Hepatocyte (in vitro differentiated cells): ENCODE measurements around the gene MZT2B. TPM values are rescaled to one million over a fixed set of nuclear protein-coding genes. Genes with fewer than 3 reads are reported as not detected.

Experiments used
- DNase-seq: peaks from one replicate; pipeline ENCODE4 v3.0.0-alpha.2; 2016; ENCODE audit warnings: low spot score
- H2AFZ ChIP-seq: fragments of 200-600 bp; sonication (generic); 2 replicates; pipeline ENCODE4 v1.6.0; 2016; ENCODE audit warnings: antibody characterized with exemption, mild to moderate bottlenecking
- H3K27ac ChIP-seq: fragments of 200-600 bp; sonication (generic); 2 replicates; pipeline ENCODE4 v1.5.1; 2016; ENCODE audit warnings: mild to moderate bottlenecking
- H3K27me3 ChIP-seq: fragments of 200-600 bp; sonication (generic); 2 replicates; pipeline ENCODE4 v1.6.1; 2016
- H3K36me3 ChIP-seq: fragments of 200-600 bp; sonication (generic); replicated peaks from 2 replicates; pipeline ENCODE4 v1.5.1; 2016; ENCODE audit warnings: low read depth; ENCODE audit not compliant: insufficient read depth
- H3K4me1 ChIP-seq: fragments of 200-600 bp; sonication (generic); 2 replicates; pipeline ENCODE4 v1.5.1; 2016; ENCODE audit warnings: mild to moderate bottlenecking, moderate library complexity; ENCODE audit not compliant: insufficient read depth
- H3K4me2 ChIP-seq: fragments of 200-600 bp; sonication (generic); 2 replicates; pipeline ENCODE4 v1.6.0; 2016
- H3K4me3 ChIP-seq: fragments of 200-600 bp; sonication (generic); 2 replicates; pipeline ENCODE4 v1.5.1; 2016; ENCODE audit warnings: mild to moderate bottlenecking
- H3K79me2 ChIP-seq: fragments of 200-600 bp; sonication (generic); 2 replicates; pipeline ENCODE4 v1.6.0; 2017; ENCODE audit warnings: mild to moderate bottlenecking
- H3K9me2 ChIP-seq: fragments of 200-600 bp; sonication (generic); replicated peaks from 2 replicates; pipeline ENCODE4 v1.6.0; 2017; ENCODE audit warnings: mild to moderate bottlenecking; ENCODE audit not compliant: insufficient read depth
- H3K9me3 ChIP-seq: fragments of 200-600 bp; sonication (generic); 2 replicates; pipeline ENCODE4 v1.5.1; 2016; ENCODE audit warnings: low read depth, mild to moderate bottlenecking
- H4K20me1 ChIP-seq: fragments of 200-600 bp; sonication (generic); 2 replicates; pipeline ENCODE4 v1.6.0; 2016; ENCODE audit warnings: mild to moderate bottlenecking; ENCODE audit not compliant: insufficient read depth, poor library complexity, severe bottlenecking
- EZH2 ChIP-seq: fragments of 200-600 bp; sonication (generic); IDR thresholded peaks from 2 replicates; pipeline ENCODE4 v1.6.1; 2016; ENCODE audit warnings: antibody characterized with exemption, mild to moderate bottlenecking, borderline replicate concordance
- EZH2phosphoT487 ChIP-seq: fragments of 200-600 bp; sonication (generic); IDR thresholded peaks from one replicate; pipeline ENCODE4 v1.6.1; 2018; ENCODE audit warnings: antibody characterized with exemption, mild to moderate bottlenecking, low read depth, moderate library complexity; ENCODE audit not compliant: unreplicated experiment, severe bottlenecking
- WGBS: methylation state at CpG from one replicate; pipeline ENCODE4 v1.1.6; 2016; ENCODE audit warnings: low lambda C conversion rate; ENCODE audit errors: missing lambda C conversion rate; 5-methylcytosine and 5-hydroxymethylcytosine counted together
- polyA plus RNA-seq: library from polyadenylated mRNA; unstranded; fragments of >200 nt; fragmentation: Nextera tagmentation; extraction: Ambion mirVana; gene quantifications from 2 replicates; pipeline ENCODE4 v1.2.1, GENCODE V29; 2016
- total RNA-seq: library from RNA; depleted of rRNA; stranded (reverse); fragments of >200 nt; gene quantifications from 2 replicates; pipeline ENCODE4 v1.2.3, GENCODE V29; 2014
- TF ChIP-seq, protein P1 (sequence below): fragments of 200-600 bp; sonication (generic); IDR thresholded peaks from 2 replicates; pipeline ENCODE4 v1.5.1; 2016; ENCODE audit warnings: antibody characterized with exemption, mild to moderate bottlenecking; ENCODE audit not compliant: poor library complexity

The MZT2B gene
- total and polyA plus RNA-seq, 2 experiments from 2014 or later, result 103 to 424 TPM

- H3K4me3 ChIP-seq, result no peak overlapping the region
Measured at GRCh38 chr2:130183512-130184373, 1.7 kb downstream of the MZT2B start.

DNA sequence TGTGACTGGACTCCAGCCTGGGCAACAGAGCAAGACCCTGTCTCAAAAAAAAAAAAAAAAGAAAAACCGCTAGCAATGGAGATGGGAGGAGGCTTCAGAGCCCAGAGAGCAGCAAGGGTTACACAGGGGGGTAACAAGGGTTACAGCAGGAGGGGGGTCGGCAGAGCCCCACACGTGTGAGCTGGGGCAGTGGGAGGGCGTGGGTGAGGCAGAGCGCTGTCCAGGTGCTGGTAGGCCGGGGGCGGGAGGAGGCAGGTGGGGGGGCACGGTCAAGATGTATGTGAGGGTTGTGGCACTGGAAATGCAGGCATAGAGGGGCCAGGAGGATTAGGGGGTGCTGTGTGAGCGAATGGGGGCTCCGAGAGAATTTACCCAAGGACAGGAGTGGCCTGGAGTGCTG lies 3.4 kb downstream of the MZT2B start:
- TF ChIP-seq, protein P1, sequence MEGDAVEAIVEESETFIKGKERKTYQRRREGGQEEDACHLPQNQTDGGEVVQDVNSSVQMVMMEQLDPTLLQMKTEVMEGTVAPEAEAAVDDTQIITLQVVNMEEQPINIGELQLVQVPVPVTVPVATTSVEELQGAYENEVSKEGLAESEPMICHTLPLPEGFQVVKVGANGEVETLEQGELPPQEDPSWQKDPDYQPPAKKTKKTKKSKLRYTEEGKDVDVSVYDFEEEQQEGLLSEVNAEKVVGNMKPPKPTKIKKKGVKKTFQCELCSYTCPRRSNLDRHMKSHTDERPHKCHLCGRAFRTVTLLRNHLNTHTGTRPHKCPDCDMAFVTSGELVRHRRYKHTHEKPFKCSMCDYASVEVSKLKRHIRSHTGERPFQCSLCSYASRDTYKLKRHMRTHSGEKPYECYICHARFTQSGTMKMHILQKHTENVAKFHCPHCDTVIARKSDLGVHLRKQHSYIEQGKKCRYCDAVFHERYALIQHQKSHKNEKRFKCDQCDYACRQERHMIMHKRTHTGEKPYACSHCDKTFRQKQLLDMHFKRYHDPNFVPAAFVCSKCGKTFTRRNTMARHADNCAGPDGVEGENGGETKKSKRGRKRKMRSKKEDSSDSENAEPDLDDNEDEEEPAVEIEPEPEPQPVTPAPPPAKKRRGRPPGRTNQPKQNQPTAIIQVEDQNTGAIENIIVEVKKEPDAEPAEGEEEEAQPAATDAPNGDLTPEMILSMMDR, result no peak
- 93% methylated on average over 8 of the region's 10 CpGs for WGBS

More at GRCh38 chr2:130183512-130184373, 1.7 kb downstream of the MZT2B start:
- no peaks in the 10 kb centered on the region for H3K27me3 ChIP-seq
- TF ChIP-seq, protein P1, result no peak
- TF ChIP-seq EZH2, result no peak
- TF ChIP-seq EZH2phosphoT487, result no peak
- peaks cover 23% of the 10 kb centered on the region for H3K4me1 ChIP-seq
- no peaks in the 10 kb centered on the region for H3K36me3 ChIP-seq
- H3K79me2 ChIP-seq, result peaks cover 51% of the 10 kb centered on the region
- DNase-seq, result peak; percentile 54
- peak overlapping the region; percentile 78 for H3K4me2 ChIP-seq
- WGBS, result 52% methylated on average over 26 of the region's 26 CpGs
- H3K9me2 ChIP-seq, result no peaks in the 10 kb centered on the region
- no peak overlapping the region for H2AFZ ChIP-seq
- H4K20me1 ChIP-seq, result no peaks in the 10 kb centered on the region
- peak overlapping the region; percentile 75 for H3K27ac ChIP-seq
- H3K9me3 ChIP-seq, result no peaks in the 10 kb centered on the region

DNA sequence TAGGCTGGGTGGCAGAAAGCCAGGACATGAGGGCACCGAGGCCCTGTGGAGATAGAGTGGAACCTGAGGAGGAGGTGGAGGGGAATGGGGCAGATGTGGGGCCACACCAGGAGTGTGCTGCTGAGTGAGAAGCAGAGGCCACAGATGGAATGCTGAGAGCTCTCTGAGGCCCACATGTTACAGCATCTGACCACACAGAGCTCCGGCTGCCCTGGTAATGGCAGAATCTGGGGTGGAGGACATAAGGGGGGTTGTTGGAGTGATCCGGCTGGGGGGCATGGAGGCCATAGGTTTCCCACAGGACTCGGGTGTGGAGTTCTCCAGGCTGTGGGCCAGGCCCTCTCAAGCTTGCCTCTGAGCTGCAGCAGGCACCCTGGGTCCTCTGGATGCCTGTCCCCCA lies 3.8 kb downstream of the MZT2B start:
- Histone ChIP-seq H3K4me1 (peaks cover 17% of the 10 kb centered on the region), H3K9me2 (no peaks in the 10 kb centered on the region), H3K27me3 (no peaks in the 10 kb centered on the region), H4K20me1 (no peaks in the 10 kb centered on the region), H3K9me3 (no peaks in the 10 kb centered on the region), H3K4me3 (no peak overlapping the region), H3K36me3 (no peaks in the 10 kb centered on the region), H3K79me2 (peaks cover 30% of the 10 kb centered on the region), H3K4me2 (no peak overlapping the region), H2AFZ (no peak overlapping the region), H3K27ac (no peak overlapping the region)
- no peak for TF ChIP-seq EZH2phosphoT487
- TF ChIP-seq, protein P1, result no peak
- 99% methylated on average over 4 of the region's 4 CpGs for WGBS
- no peak for DNase-seq

More for the DNA sequence above, 3.4 kb downstream of the MZT2B start:
- H3K4me1 ChIP-seq, result peaks cover 19% of the 10 kb centered on the region
- H2AFZ ChIP-seq, result no peak overlapping the region
- H4K20me1 ChIP-seq, result no peaks in the 10 kb centered on the region
- H3K27ac ChIP-seq, result no peak overlapping the region
- no peak for DNase-seq
- H3K79me2 ChIP-seq, result peaks cover 35% of the 10 kb centered on the region
- no peaks in the 10 kb centered on the region for H3K36me3 ChIP-seq
- no peaks in the 10 kb centered on the region for H3K9me2 ChIP-seq
- H3K4me2 ChIP-seq, result no peak overlapping the region
- H3K27me3 ChIP-seq, result no peaks in the 10 kb centered on the region
- no peak overlapping the region for H3K4me3 ChIP-seq
- H3K9me3 ChIP-seq, result no peaks in the 10 kb centered on the region
